HEK293T (cell line): Measurements from ENCODE around the gene ITPK1.

ENCODE experiments used
- FOXK2 ChIP-seq: fragments of 450-650 bp; IDR thresholded peaks from 2 replicates; pipeline ENCODE4 v1.6.1; 2016; ENCODE audit warnings: mild to moderate bottlenecking
- HDGF ChIP-seq: fragments of 450-650 bp; IDR thresholded peaks from 2 replicates; pipeline ENCODE4 v1.6.1; 2017; ENCODE audit warnings: antibody characterized with exemption, borderline replicate concordance
- SP1 ChIP-seq: fragments of 450-650 bp; IDR thresholded peaks from 2 replicates; pipeline ENCODE4 v1.6.1; 2017

GRCh38 chr14:92917041-92917940 lies 198.4 kb downstream of the ITPK1 start:
- no peak for TF ChIP-seq SP1
- TF ChIP-seq FOXK2, result no peak
- no peak for TF ChIP-seq HDGF
